ENCODE data around the gene IRAG1. TPM values are rescaled to one million over a fixed set of nuclear protein-coding genes. Genes with fewer than 3 reads are reported as not detected.

Gene IRAG1
- total RNA-seq, 4 donors from 2014 or later, result 5.5 to 18.3 (median 10.5) TPM

- TF ChIP-seq CTCF (IDR thresholded peaks at IDR 0.05; ENCODE audit: low read depth), result no peak
Measured at GRCh38 chr11:10699072-10699471, 5.5 kb upstream of the IRAG1 start.

- no peak for TF ChIP-seq CTCF (IDR thresholded peaks at IDR 0.05; ENCODE audit: low read depth)
Measured at GRCh38 chr11:10697323-10697620, 3.7 kb upstream of the IRAG1 start.

- TF ChIP-seq CTCF (IDR thresholded peaks at IDR 0.05; ENCODE audit: low read depth), result no peak
Measured at GRCh38 chr11:10696468-10697322, 3.1 kb upstream of the IRAG1 start.

- no peak for TF ChIP-seq CTCF (IDR thresholded peaks at IDR 0.05; ENCODE audit: low read depth)
Measured at GRCh38 chr11:10695833-10696232, 2.3 kb upstream of the IRAG1 start.

GRCh38 chr11:10694486-10695239 is 1.1 kb upstream of the IRAG1 start:
- no peak for TF ChIP-seq CTCF (IDR thresholded peaks at IDR 0.05; ENCODE audit: low read depth)

- TF ChIP-seq CTCF (IDR thresholded peaks at IDR 0.05; ENCODE audit: low read depth), result no peak
Measured at GRCh38 chr11:10692531-10693115, 932 bp downstream of the IRAG1 start.

- no peak for TF ChIP-seq CTCF (IDR thresholded peaks at IDR 0.05; ENCODE audit: low read depth)
Measured at GRCh38 chr11:10688401-10688800, 5.2 kb downstream of the IRAG1 start.

Measured in subcutaneous adipose tissue (tissue), 4 donors.